ENCODE results near the gene GGCX.

Gene GGCX

GRCh38 chr2:85503168-85503850 is 58.0 kb downstream of the GGCX start:
- H3K4me3 ChIP-seq (ENCODE audit: low read length): no peak overlapping the region
- TF ChIP-seq CTCF (IDR thresholded peaks at IDR 0.05; ENCODE audit: insufficient read depth, low read depth, low read length, missing control alignments): no peak
- peak; percentile 44 for DNase-seq (ENCODE audit: low read depth)

- H3K4me3 ChIP-seq (ENCODE audit: low read length): no peak overlapping the region
- no peak for DNase-seq (ENCODE audit: low read depth)
- TF ChIP-seq CTCF (IDR thresholded peaks at IDR 0.05; ENCODE audit: insufficient read depth, low read depth, low read length, missing control alignments): no peak
Observed at GRCh38 chr2:85502720-85503119, 58.6 kb downstream of the GGCX start.

DNA sequence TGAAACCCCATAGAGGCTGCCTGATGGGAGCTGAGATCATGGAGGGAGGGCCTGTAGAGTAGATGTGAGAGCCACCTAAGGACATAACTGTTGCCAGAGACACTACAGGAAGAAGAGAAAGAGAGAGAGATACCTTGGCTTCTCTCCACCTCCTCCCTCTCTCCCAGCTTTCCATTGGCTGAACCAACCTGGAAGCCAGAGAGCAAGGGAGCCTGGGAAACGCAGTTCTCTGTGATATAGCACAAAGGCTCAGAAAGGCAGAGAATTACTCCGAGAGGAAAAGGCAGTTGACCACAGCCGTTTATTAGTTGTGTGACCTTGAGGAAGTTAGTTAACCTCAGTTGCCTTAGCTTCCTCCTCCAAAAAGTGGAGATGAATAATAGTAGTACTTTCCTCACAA is 60.0 kb downstream of the GGCX start:
- no peak overlapping the region for H3K4me3 ChIP-seq (ENCODE audit: low read length)
- no peak for TF ChIP-seq CTCF (IDR thresholded peaks at IDR 0.05; ENCODE audit: insufficient read depth, low read depth, low read length, missing control alignments)
- DNase-seq (ENCODE audit: low read depth): peak; percentile 19

- no peak overlapping the region for H3K4me3 ChIP-seq (ENCODE audit: low read length)
- no peak for DNase-seq (ENCODE audit: low read depth)
- TF ChIP-seq CTCF (IDR thresholded peaks at IDR 0.05; ENCODE audit: insufficient read depth, low read depth, low read length, missing control alignments): no peak
Observed at GRCh38 chr2:85497944-85498630, 63.2 kb downstream of the GGCX start.

- DNase-seq (ENCODE audit: low read depth): no peak
- TF ChIP-seq CTCF (IDR thresholded peaks at IDR 0.05; ENCODE audit: insufficient read depth, low read depth, low read length, missing control alignments): no peak
- no peak overlapping the region for H3K4me3 ChIP-seq (ENCODE audit: low read length)
Observed at GRCh38 chr2:85496436-85496835, 64.9 kb downstream of the GGCX start.

All from epithelial cell of esophagus (primary cell).